H9 (cell line): ENCODE results near the gene FASTKD3. TPM values are rescaled to one million over a fixed set of nuclear protein-coding genes. Genes with fewer than 3 reads are reported as not detected.

Source experiments
- DNase-seq: peaks from one replicate; pipeline ENCODE4 v3.0.0-alpha.2; 2017
- H2AFZ ChIP-seq: one replicate; pipeline ENCODE4 v1.6.1; 2013; ENCODE audit warnings: mild to moderate bottlenecking, low read length, control low read depth, moderate library complexity
- H2AK5ac ChIP-seq: 2 replicates; pipeline ENCODE4 v1.6.1; 2013; ENCODE audit warnings: low read length, control low read depth, mixed read lengths; ENCODE audit not compliant: insufficient read length
- H2BK120ac ChIP-seq: one replicate; pipeline ENCODE4 v1.6.1; 2013; ENCODE audit warnings: low read depth, mild to moderate bottlenecking, low read length, control low read depth, inconsistent platforms; ENCODE audit not compliant: poor library complexity, severe bottlenecking
- H2BK12ac ChIP-seq: 2 replicates; pipeline ENCODE4 v1.6.1; 2013; ENCODE audit warnings: low read length, control low read depth, mixed read lengths, low read depth; ENCODE audit not compliant: insufficient read length
- H2BK15ac ChIP-seq: 2 replicates; pipeline ENCODE4 v1.6.1; 2013; ENCODE audit warnings: low read depth, low read length, control low read depth
- H2BK20ac ChIP-seq: one replicate; pipeline ENCODE4 v1.6.1; 2013; ENCODE audit warnings: low read depth, mild to moderate bottlenecking, low read length, control low read depth, inconsistent platforms; ENCODE audit not compliant: poor library complexity, severe bottlenecking
- H2BK5ac ChIP-seq: 2 replicates; pipeline ENCODE4 v1.6.1; 2013; ENCODE audit warnings: low read length, control low read depth, mixed read lengths; ENCODE audit not compliant: insufficient read length
- H3K14ac ChIP-seq: 2 replicates; pipeline ENCODE4 v1.6.1; 2013; ENCODE audit warnings: low read length, control low read depth; ENCODE audit not compliant: insufficient read depth
- H3K18ac ChIP-seq: 2 replicates; pipeline ENCODE4 v1.6.1; 2013; ENCODE audit warnings: low read depth, mild to moderate bottlenecking, mixed read lengths, low read length, control low read depth; ENCODE audit not compliant: insufficient read length
- H3K23ac ChIP-seq: 2 replicates; pipeline ENCODE4 v1.6.1; 2013; ENCODE audit warnings: low read length, control low read depth, mixed read lengths, low read depth; ENCODE audit not compliant: insufficient read length
- H3K23me2 ChIP-seq: 2 replicates; pipeline ENCODE4 v1.6.1; 2013; ENCODE audit warnings: low read depth, mild to moderate bottlenecking, mixed read lengths, low read length, control low read depth; ENCODE audit not compliant: insufficient read length, poor library complexity, severe bottlenecking
- H3K27ac ChIP-seq: 2 replicates; pipeline ENCODE4 v1.5.1; 2013; ENCODE audit warnings: low read length, control low read depth, mixed read lengths, low read depth; ENCODE audit not compliant: insufficient read length
- H3K27me3 ChIP-seq: 2 replicates; pipeline ENCODE4 v1.6.1; 2013; ENCODE audit warnings: low read length, control low read depth, inconsistent platforms; ENCODE audit not compliant: insufficient read depth
- H3K4ac ChIP-seq: 2 replicates; pipeline ENCODE4 v1.6.1; 2013; ENCODE audit warnings: low read depth, mild to moderate bottlenecking, control low read depth, inconsistent platforms, low read length, moderate library complexity
- H3K4me1 ChIP-seq: 2 replicates; pipeline ENCODE4 v1.6.1; 2013; ENCODE audit warnings: low read length, control low read depth, inconsistent platforms; ENCODE audit not compliant: insufficient read depth
- H3K4me2 ChIP-seq: 2 replicates; pipeline ENCODE4 v1.6.1; 2013; ENCODE audit warnings: low read length, control low read depth, mixed read lengths; ENCODE audit not compliant: insufficient read length, insufficient read depth
- H3K56ac ChIP-seq: 2 replicates; pipeline ENCODE4 v1.6.1; 2013; ENCODE audit warnings: low read depth, mild to moderate bottlenecking, mixed read lengths, low read length, control low read depth; ENCODE audit not compliant: insufficient read length
- H3K79me1 ChIP-seq: 2 replicates; pipeline ENCODE4 v1.6.1; 2013; ENCODE audit warnings: low read depth, mild to moderate bottlenecking, moderate library complexity, low read length, control low read depth, inconsistent platforms; ENCODE audit not compliant: insufficient read depth, poor library complexity, severe bottlenecking
- H3K79me2 ChIP-seq: 2 replicates; pipeline ENCODE4 v1.6.1; 2013; ENCODE audit warnings: low read length, control low read depth, inconsistent platforms; ENCODE audit not compliant: insufficient read depth
- H3K9ac ChIP-seq: 2 replicates; pipeline ENCODE4 v1.6.1; 2013; ENCODE audit warnings: low read length, control low read depth, mixed read lengths; ENCODE audit not compliant: insufficient read length; ENCODE audit errors: extremely low read depth
- H3K9me3 ChIP-seq: one replicate; pipeline ENCODE4 v1.6.1; 2013; ENCODE audit warnings: low read depth, low read length, inconsistent platforms; ENCODE audit not compliant: control insufficient read depth
- H3T11ph ChIP-seq: one replicate; pipeline ENCODE4 v1.6.1; 2013; ENCODE audit warnings: mild to moderate bottlenecking, low read length, control low read depth, inconsistent platforms
- H4K20me1 ChIP-seq: one replicate; pipeline ENCODE4 v1.6.1; 2013; ENCODE audit not compliant: control insufficient read depth, insufficient read length, insufficient read depth
- H4K5ac ChIP-seq: 2 replicates; pipeline ENCODE4 v1.6.1; 2013; ENCODE audit warnings: low read depth, mild to moderate bottlenecking, mixed read lengths, low read length, control low read depth; ENCODE audit not compliant: insufficient read length
- H4K8ac ChIP-seq: replicated peaks from 2 replicates; pipeline ENCODE4 v1.6.1; 2013; ENCODE audit warnings: low read length, control low read depth, mixed read lengths, low read depth; ENCODE audit not compliant: insufficient read length
- H4K91ac ChIP-seq: 2 replicates; pipeline ENCODE4 v1.6.1; 2013; ENCODE audit warnings: low read depth, mild to moderate bottlenecking, moderate library complexity, mixed read lengths, low read length, control low read depth; ENCODE audit not compliant: insufficient read length
- H3K27ac Mint-ChIP-seq, 3 experiments: 2 replicates in 2 of 3; 3 replicates in 1 of 3; pipeline ENCODE4 v1.8.0; 2020 to 2021; ENCODE audit warnings: mixed read lengths in 3 of 3, mild to moderate bottlenecking in 1 of 3, moderate library complexity in 1 of 3
- H3K27me3 Mint-ChIP-seq: 2 replicates; pipeline ENCODE4 v1.8.0; 2021; ENCODE audit warnings: low read depth, mild to moderate bottlenecking, moderate library complexity, mixed read lengths
- H3K36me3 Mint-ChIP-seq, 3 experiments: 2 replicates in 2 of 3; 3 replicates in 1 of 3; pipeline ENCODE4 v1.8.0; 2020 to 2021; ENCODE audit warnings: low read depth in 3 of 3, mixed read lengths in 3 of 3; ENCODE audit not compliant: insufficient read depth in 1 of 3
- H3K4me1 Mint-ChIP-seq, 2 experiments: 2 replicates each; pipeline ENCODE4 v1.8.0; 2020; ENCODE audit warnings: mixed read lengths in 2 of 2
- H3K4me3 Mint-ChIP-seq, 2 experiments: 2 replicates in 1 of 2; 3 replicates in 1 of 2; pipeline ENCODE4 v1.8.0; 2020 to 2021; ENCODE audit warnings: mild to moderate bottlenecking in 2 of 2, mixed read lengths in 2 of 2, moderate library complexity in 1 of 2
- H3K9me3 Mint-ChIP-seq, 2 experiments: 2 replicates in 1 of 2; 3 replicates in 1 of 2; pipeline ENCODE4 v1.8.0; 2020; ENCODE audit warnings: mild to moderate bottlenecking in 2 of 2, mixed read lengths in 2 of 2, moderate library complexity in 1 of 2
- CTCF ChIP-seq: fragments of 200-600 bp; sonication (generic); conservative IDR thresholded peaks from 3 replicates; pipeline ENCODE4 v1.8.0; 2021; ENCODE audit warnings: antibody characterized with exemption, mild to moderate bottlenecking
- WGBS: extraction: QIAGEN DNeasy Blood & Tissue Kit; methylation state at CpG from one replicate; pipeline ENCODE4 v1.1.7; 2013; ENCODE audit warnings: missing lambda C conversion rate, low lambda C conversion rate, mixed read lengths; ENCODE audit not compliant: insufficient read length; ENCODE audit errors: extremely low coverage; 5-methylcytosine and 5-hydroxymethylcytosine counted together
- total RNA-seq: library from RNA; stranded (reverse); gene quantifications from 2 replicates; pipeline ENCODE4 v1.2.1, GENCODE V29; 2021

FASTKD3 gene
- total RNA-seq, 1 experiment from 2014 or later: 15.0 TPM

GRCh38 chr5:7851240-7851592 is 17.6 kb downstream of the FASTKD3 start:
- H2BK20ac ChIP-seq: no peak overlapping the region
- no peaks in the 10 kb centered on the region for H4K20me1 ChIP-seq
- no peak overlapping the region for H2AK5ac ChIP-seq
- H3K4me2 ChIP-seq: peak overlapping the region; percentile 52
- Mint-ChIP-seq H3K4me1 (peaks cover 10 to 12% of the 10 kb centered on the region in 2 experiments), H3K36me3 (peaks cover 0 to 15% (median 4%) of the 10 kb centered on the region in 3 experiments; a peak in 3 of 7 replicates), H3K27ac (0 out of 7 replicates have a peak overlapping the region, but pooled peaks of 1 of the 3 experiments have one; percentile 77), H3K27me3 (peaks cover 35% of the 10 kb centered on the region), H3K9me3 (peaks cover 2 to 7% of the 10 kb centered on the region in 2 experiments; a peak in 3 of 5 replicates), H3K4me3 (peak overlapping the region; percentile 72 to 95)
- H3K27me3 ChIP-seq: peaks cover 4% of the 10 kb centered on the region; the same call in 1 of the 2 replicates
- WGBS: no CpG with 5 or more reads among the region's 16 CpGs
- no peaks in the 10 kb centered on the region for H3K9me3 ChIP-seq
- no peaks in the 10 kb centered on the region for H3K4me1 ChIP-seq
- no peak overlapping the region for H4K8ac ChIP-seq
- no peak overlapping the region for H3K56ac ChIP-seq
- H2BK120ac ChIP-seq: no peak overlapping the region
- peaks cover 13% of the 10 kb centered on the region for H3K23me2 ChIP-seq
- peak overlapping the region; percentile 16 for H3K18ac ChIP-seq
- H2BK5ac ChIP-seq: no peak overlapping the region
- no peak overlapping the region for H2AFZ ChIP-seq
- no peak for DNase-seq
- H2BK15ac ChIP-seq: no peak overlapping the region
- no peaks in the 10 kb centered on the region for H3K79me1 ChIP-seq
- no peak overlapping the region for H3K23ac ChIP-seq
- no peak for TF ChIP-seq CTCF
- no peak overlapping the region for H3K27ac ChIP-seq
- H3T11ph ChIP-seq: no peak overlapping the region
- no peaks in the 10 kb centered on the region for H3K79me2 ChIP-seq
- H3K4ac ChIP-seq: no peak overlapping the region
- no peak overlapping the region; the same call in 1 of the 2 replicates for H3K14ac ChIP-seq
- H4K91ac ChIP-seq: no peak overlapping the region
- H3K9ac ChIP-seq: no peak overlapping the region
- no peak overlapping the region for H2BK12ac ChIP-seq
- no peak overlapping the region for H4K5ac ChIP-seq
